A673 (cell line): Measurements from ENCODE around the gene COG7.

Experiments
- CTCF ChIP-seq: fragments of 300-800, 200-600 bp; sonication (generic); conservative IDR thresholded peaks from 2 replicates; pipeline ENCODE4 v1.5.1; 2017; ENCODE audit warnings: low read depth, mild to moderate bottlenecking, antibody characterized with exemption, low read length, moderate library complexity, mixed read lengths
- EZH2 ChIP-seq: fragments of 200-600 bp; sonication (generic); IDR thresholded peaks from 2 replicates; pipeline ENCODE4 v1.6.1; 2017; ENCODE audit warnings: borderline replicate concordance, low read depth, mild to moderate bottlenecking, mixed read lengths, antibody characterized with exemption, low read length; ENCODE audit not compliant: poor library complexity, severe bottlenecking

DNA sequence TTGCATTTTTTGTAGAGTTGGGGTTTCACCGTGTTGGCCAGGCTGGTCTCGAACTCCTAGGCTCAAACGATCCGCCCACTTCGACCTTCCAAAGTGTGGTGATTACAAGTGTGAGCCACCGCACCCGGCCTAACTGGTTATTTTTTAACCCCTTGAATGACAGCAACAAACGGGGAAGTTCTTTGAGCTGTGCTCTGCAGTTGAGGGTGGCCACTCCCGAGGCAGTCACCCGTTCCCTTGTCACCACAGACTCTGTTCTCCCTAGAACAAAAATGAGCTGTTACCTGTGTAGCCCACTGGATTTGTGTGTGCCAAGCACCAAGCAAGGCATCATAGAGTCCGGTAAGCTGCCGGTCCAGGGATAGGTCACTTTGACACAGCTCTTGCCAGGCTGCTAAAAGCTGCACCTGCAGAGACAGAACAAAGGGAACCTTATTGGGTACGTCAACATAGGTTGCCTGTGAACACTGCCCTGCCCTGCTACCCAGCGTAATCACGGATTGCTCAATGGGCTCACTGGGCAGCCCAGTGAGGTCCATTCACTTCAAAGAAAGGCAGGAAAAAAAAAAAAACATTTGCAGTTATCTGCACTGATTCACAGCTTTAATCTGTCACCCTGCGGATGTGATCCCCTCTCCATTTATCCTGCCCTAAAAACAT lies 19.6 kb downstream of the COG7 start:
- TF ChIP-seq CTCF (no peak), EZH2 (no peak)
